ENCODE results near the gene WARS2.

GRCh38 chr1:119160866-119161265 lies 20.4 kb upstream of the WARS2 start:
- TF ChIP-seq CTCF (IDR thresholded peaks at IDR 0.05), result no peak
- no peak for TF ChIP-seq POLR2A (IDR thresholded peaks at IDR 0.05)
